ENCODE results near the gene CIB2. TPM values are rescaled to one million over a fixed set of nuclear protein-coding genes. Genes with fewer than 3 reads are reported as not detected.

CIB2 gene
- total and polyA plus RNA-seq, 4 donors: 6.3 to 9.1 (median 7.7) TPM

DNA sequence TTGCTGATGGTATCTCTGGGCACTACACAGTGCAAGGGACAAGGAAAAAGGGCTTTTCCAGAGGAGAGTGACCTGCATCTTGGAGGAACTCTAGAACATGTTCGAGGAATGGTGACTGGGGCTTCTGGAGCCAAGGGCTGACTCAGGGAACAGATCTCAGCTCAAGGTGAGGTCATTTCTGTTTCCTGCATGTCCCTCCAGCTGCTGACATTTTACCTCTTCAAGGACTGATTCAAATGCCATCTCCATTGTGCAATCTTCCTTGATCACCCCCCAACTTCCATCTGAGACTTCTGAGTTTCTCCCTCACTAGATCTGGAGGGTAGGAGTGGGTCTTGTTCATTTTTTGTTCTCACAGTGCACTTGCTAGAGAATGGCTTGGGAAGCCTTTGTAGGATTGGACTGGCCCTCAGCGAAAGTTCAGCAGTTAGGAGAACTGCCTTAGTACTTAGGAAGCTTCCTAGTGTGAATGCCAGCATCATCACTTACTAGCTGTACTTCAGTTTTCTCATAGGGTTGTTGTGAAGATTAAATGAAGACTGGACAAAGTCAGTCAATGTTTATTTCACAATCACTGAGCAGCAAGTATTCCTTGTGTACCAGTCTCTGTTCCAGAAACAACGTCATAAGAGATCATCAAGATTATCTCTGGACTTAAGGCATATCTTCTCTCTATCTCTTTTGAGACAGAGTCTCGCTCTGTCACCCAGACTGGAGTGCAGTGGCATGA is 15.3 kb upstream of the CIB2 start:
- 91 to 96% methylated on average over 4 of the region's 4 CpGs for WGBS, 2 donors
- Histone ChIP-seq H3K4me3 (ENCODE audit: low read length in 2 of 2) (no peak overlapping the region), H3K9me3 (ENCODE audit: control insufficient read depth, low read length) (no peaks in the 10 kb centered on the region), H3K27me3 (ENCODE audit: control insufficient read depth in 1 of 2, insufficient read depth in 2 of 2, low read length in 1 of 2) (no peaks in the 10 kb centered on the region), H3K27ac (ENCODE audit: low read depth in 1 of 2, low read length in 2 of 2) (no peak overlapping the region), H3K36me3 (ENCODE audit: control insufficient read depth in 1 of 2, insufficient read depth in 2 of 2, low read length in 1 of 2) (no peaks in the 10 kb centered on the region), H3K4me1 (ENCODE audit: control insufficient read depth in 1 of 2, insufficient read depth in 2 of 2, low read length in 2 of 2) (no peaks in the 10 kb centered on the region)
- intact Hi-C loops (cut with DNase I): no loop called here
- ATAC-seq (ENCODE audit: low FRiP score) (no peak), DNase-seq (no peak)

DNA sequence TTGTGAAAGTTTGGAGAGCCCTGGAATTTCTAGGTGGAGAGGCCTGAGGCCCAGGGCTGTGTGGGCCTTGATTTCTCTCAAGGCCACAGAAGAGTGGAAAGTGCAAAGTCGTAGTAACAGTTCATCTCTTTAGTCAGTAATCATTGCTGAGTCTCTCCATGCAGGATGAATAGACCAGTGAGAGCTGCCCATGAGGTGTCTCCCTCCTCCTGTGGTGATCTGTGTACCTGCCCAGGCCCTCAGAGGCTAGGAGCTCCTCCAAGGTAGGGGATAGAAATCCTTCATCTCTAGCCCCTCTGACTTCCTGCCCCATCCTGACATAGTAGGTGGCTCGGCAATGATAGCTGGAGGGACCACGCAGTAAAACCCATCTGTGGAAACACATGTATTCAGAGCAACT is 11.1 kb upstream of the CIB2 start:
- no peak for DNase-seq

GRCh38 chr15:78140292-78140691 is 9.0 kb upstream of the CIB2 start:
- H3K4me3 ChIP-seq (ENCODE audit: low read length in 2 of 2): no peak overlapping the region
- no peaks in the 10 kb centered on the region for H3K9me3 ChIP-seq (ENCODE audit: control insufficient read depth, low read length)
- H3K27ac ChIP-seq (ENCODE audit: low read depth in 1 of 2, low read length in 2 of 2): no peak overlapping the region
- DNase-seq (no peak), ATAC-seq (ENCODE audit: low FRiP score) (no peak)
- intact Hi-C loops (cut with DNase I): no loop called here
- no peaks in the 10 kb centered on the region for H3K27me3 ChIP-seq (ENCODE audit: control insufficient read depth in 1 of 2, insufficient read depth in 2 of 2, low read length in 1 of 2)
- H3K36me3 ChIP-seq (ENCODE audit: control insufficient read depth in 1 of 2, insufficient read depth in 2 of 2, low read length in 1 of 2): no peaks in the 10 kb centered on the region
- H3K4me1 ChIP-seq (ENCODE audit: control insufficient read depth in 1 of 2, insufficient read depth in 2 of 2, low read length in 2 of 2): no peaks in the 10 kb centered on the region

More for the DNA sequence above, 11.1 kb upstream of the CIB2 start:
- H3K4me3 ChIP-seq (ENCODE audit: low read length in 2 of 2): no peak overlapping the region
- ATAC-seq (ENCODE audit: low FRiP score): no peak
- H3K9me3 ChIP-seq (ENCODE audit: control insufficient read depth, low read length): no peaks in the 10 kb centered on the region
- no peaks in the 10 kb centered on the region for H3K4me1 ChIP-seq (ENCODE audit: control insufficient read depth in 1 of 2, insufficient read depth in 2 of 2, low read length in 2 of 2)
- no peaks in the 10 kb centered on the region for H3K27me3 ChIP-seq (ENCODE audit: control insufficient read depth in 1 of 2, insufficient read depth in 2 of 2, low read length in 1 of 2)
- intact Hi-C loops (cut with DNase I): no loop called here
- WGBS, 2 donors: 92 to 95% methylated on average over 3 of the region's 3 CpGs
- H3K27ac ChIP-seq (ENCODE audit: low read depth in 1 of 2, low read length in 2 of 2): no peak overlapping the region
- H3K36me3 ChIP-seq (ENCODE audit: control insufficient read depth in 1 of 2, insufficient read depth in 2 of 2, low read length in 1 of 2): no peaks in the 10 kb centered on the region

- no peak for ATAC-seq (ENCODE audit: low FRiP score)
- H3K27me3 ChIP-seq (ENCODE audit: control insufficient read depth in 1 of 2, insufficient read depth in 2 of 2, low read length in 1 of 2): no peaks in the 10 kb centered on the region
- intact Hi-C loops (cut with DNase I): no loop called here
- H3K27ac ChIP-seq (ENCODE audit: low read depth in 1 of 2, low read length in 2 of 2): no peak overlapping the region
- no peaks in the 10 kb centered on the region for H3K4me1 ChIP-seq (ENCODE audit: control insufficient read depth in 1 of 2, insufficient read depth in 2 of 2, low read length in 2 of 2)
- no peaks in the 10 kb centered on the region for H3K9me3 ChIP-seq (ENCODE audit: control insufficient read depth, low read length)
- 93 to 94% methylated on average over 5 of the region's 5 CpGs for WGBS, 2 donors
- no peak overlapping the region for H3K4me3 ChIP-seq (ENCODE audit: low read length in 2 of 2)
- DNase-seq: no peak
- no peaks in the 10 kb centered on the region for H3K36me3 ChIP-seq (ENCODE audit: control insufficient read depth in 1 of 2, insufficient read depth in 2 of 2, low read length in 1 of 2)
Observed at GRCh38 chr15:78139578-78139977, 8.3 kb upstream of the CIB2 start.

GRCh38 chr15:78133801-78134200 is 2.6 kb upstream of the CIB2 start:
- Histone ChIP-seq H3K27me3 (ENCODE audit: control insufficient read depth in 1 of 2, insufficient read depth in 2 of 2, low read length in 1 of 2) (no peaks in the 10 kb centered on the region), H3K4me3 (ENCODE audit: low read length in 2 of 2) (no peak overlapping the region), H3K9me3 (ENCODE audit: control insufficient read depth, low read length) (no peaks in the 10 kb centered on the region), H3K27ac (ENCODE audit: low read depth in 1 of 2, low read length in 2 of 2) (no peak overlapping the region), H3K4me1 (ENCODE audit: control insufficient read depth in 1 of 2, insufficient read depth in 2 of 2, low read length in 2 of 2) (no peaks in the 10 kb centered on the region), H3K36me3 (ENCODE audit: control insufficient read depth in 1 of 2, insufficient read depth in 2 of 2, low read length in 1 of 2) (no peaks in the 10 kb centered on the region)
- no peak for DNase-seq
- no peak for ATAC-seq (ENCODE audit: low FRiP score)
- intact Hi-C loops (cut with DNase I): loop anchor here in 1 of 2 donors (5.0 kb wide), 1 partner anchor 64 kb away; no protein-coding TSS in a partner anchor
- 93 to 97% methylated on average over 2 of the region's 2 CpGs for WGBS, 2 donors

DNA sequence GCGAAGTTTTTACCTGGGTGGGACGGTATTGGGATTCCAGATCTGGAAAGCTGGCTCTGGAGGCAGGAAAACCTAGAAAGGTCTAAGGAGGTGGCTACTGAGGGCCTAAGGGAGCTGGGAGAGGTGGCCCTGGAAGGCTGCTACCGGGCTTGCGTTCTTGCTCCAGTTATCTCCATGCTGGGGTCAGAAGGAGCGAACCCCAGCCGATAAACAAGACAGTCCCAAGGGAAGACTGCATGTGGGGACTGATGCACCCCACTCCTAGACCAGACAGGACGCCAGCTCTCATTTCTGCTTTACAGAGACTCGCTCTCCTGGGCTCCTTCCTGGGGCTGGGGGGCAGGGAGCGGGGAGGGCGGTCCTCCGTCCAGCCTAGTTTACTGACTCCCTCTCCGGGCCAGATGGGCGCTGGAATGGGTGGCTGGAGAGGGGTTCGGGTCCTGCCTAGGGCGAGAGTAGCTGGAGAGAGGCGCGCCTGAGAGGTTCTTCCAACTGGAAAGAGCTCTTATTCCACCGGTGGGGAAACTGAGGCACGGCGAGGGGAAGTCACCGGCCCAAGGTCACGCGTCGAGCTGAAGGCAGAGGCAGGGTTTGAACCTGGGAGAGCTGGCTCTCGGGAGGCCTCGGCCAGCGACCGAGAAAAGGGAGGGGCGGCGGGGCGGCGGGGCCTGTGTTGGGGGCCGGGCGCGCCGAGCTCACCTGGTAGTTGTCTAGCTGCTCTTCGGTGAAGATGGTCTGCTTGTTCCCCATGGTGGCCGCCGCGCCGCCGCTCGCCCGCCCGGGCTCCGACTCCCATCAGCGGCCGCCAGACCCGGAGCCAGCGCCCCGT is 565 bp downstream of the CIB2 start:
- no peak overlapping the region for H3K27ac ChIP-seq (ENCODE audit: low read depth in 1 of 2, low read length in 2 of 2)
- DNase-seq: no peak

DNA sequence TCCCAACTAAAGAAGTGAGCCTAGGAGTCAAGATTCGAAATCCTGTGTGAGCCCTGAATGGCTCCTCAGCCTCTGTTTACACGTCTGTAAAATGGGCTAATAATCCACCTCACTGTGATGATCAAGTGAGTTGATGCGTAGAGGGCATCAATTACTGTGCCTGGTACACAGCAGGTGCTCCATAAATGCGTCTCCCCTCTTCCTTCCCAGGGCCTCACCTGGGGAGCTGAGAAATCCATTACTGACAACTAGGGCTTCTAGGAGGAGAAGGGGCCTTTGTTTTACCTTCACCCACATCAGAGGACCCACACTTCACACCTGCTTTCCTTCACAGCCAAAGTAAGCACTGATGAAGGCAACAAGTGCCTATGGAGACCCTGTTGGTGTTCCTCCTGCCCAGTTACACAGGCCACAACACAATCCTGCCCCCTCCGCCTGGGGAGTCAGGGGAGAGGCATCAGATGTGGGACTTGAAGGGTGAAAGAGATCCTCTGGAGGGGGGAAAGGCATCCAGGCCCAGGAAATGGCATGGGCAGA is 1.4 kb downstream of the CIB2 start:
- ATAC-seq (ENCODE audit: low FRiP score) (no peak), DNase-seq (no peak)
- intact Hi-C loops (cut with DNase I): loop anchor here in 1 of 2 donors (2.0 to 5.0 kb wide), 2 partner anchors 19 to 67 kb away; partner anchors contain the start of gene IDH3A
- no peaks in the 10 kb centered on the region for H3K27me3 ChIP-seq (ENCODE audit: control insufficient read depth in 1 of 2, insufficient read depth in 2 of 2, low read length in 1 of 2)
- H3K27ac ChIP-seq (ENCODE audit: low read depth in 1 of 2, low read length in 2 of 2): no peak overlapping the region
- no peaks in the 10 kb centered on the region for H3K36me3 ChIP-seq (ENCODE audit: control insufficient read depth in 1 of 2, insufficient read depth in 2 of 2, low read length in 1 of 2)
- H3K4me3 ChIP-seq (ENCODE audit: low read length in 2 of 2): no peak overlapping the region
- no peaks in the 10 kb centered on the region for H3K9me3 ChIP-seq (ENCODE audit: control insufficient read depth, low read length)
- no peaks in the 10 kb centered on the region for H3K4me1 ChIP-seq (ENCODE audit: control insufficient read depth in 1 of 2, insufficient read depth in 2 of 2, low read length in 2 of 2)
- WGBS, 2 donors: 94 to 95% methylated on average over 5 of the region's 5 CpGs

More for the DNA sequence above, 565 bp downstream of the CIB2 start:
- no peak for ATAC-seq (ENCODE audit: low FRiP score)
- Histone ChIP-seq H3K36me3 (ENCODE audit: control insufficient read depth in 1 of 2, insufficient read depth in 2 of 2, low read length in 1 of 2) (no peaks in the 10 kb centered on the region), H3K4me3 (ENCODE audit: low read length in 2 of 2) (peak overlapping the region; percentile 49 to 60), H3K4me1 (ENCODE audit: control insufficient read depth in 1 of 2, insufficient read depth in 2 of 2, low read length in 2 of 2) (no peaks in the 10 kb centered on the region), H3K9me3 (ENCODE audit: control insufficient read depth, low read length) (no peaks in the 10 kb centered on the region), H3K27me3 (ENCODE audit: control insufficient read depth in 1 of 2, insufficient read depth in 2 of 2, low read length in 1 of 2) (no peaks in the 10 kb centered on the region)
- 33 to 45% methylated on average over 34 to 51 of the region's 51 CpGs for whole genome bisulfite sequencing, 2 donors
- intact Hi-C loops (cut with DNase I): loop anchor here in 1 of 2 donors (2.0 to 5.0 kb wide), 2 partner anchors 18 to 67 kb away; partner anchors contain the start of gene IDH3A

DNA sequence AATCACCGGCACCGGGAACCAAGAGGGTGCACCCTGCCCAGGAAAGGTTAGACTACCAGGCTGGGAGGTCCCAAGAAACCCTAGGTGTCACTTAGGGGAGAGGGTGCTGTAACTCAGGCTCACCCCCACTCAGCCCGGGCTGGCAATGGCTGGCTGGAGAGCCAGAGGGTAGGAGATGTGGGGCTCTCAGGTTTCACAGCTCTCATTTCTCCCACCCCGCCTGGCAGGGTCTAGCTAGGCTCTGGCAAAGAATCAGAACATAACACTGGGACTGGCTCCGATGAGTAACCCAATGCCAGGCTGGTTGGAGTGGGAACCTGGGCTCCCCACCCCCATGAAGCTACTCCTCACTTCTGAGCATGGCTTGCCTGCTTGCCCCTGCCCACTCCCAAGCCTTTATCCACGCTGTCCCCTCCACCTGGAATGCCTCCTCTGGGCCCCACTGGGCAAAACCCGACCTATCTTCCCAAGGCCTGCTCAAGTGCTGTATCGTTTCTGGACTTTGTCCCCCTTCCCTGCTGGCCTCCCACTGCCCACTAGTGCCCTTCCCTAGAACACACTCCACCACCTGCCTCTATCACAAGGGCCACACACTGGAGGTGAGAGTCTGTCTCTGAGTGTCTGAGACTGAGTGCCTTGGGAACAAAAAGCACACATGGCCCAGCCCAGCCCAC is 2.0 kb downstream of the CIB2 start:
- Histone ChIP-seq H3K4me1 (ENCODE audit: control insufficient read depth in 1 of 2, insufficient read depth in 2 of 2, low read length in 2 of 2) (no peaks in the 10 kb centered on the region), H3K36me3 (ENCODE audit: control insufficient read depth in 1 of 2, insufficient read depth in 2 of 2, low read length in 1 of 2) (no peaks in the 10 kb centered on the region), H3K27ac (ENCODE audit: low read depth in 1 of 2, low read length in 2 of 2) (no peak overlapping the region), H3K9me3 (ENCODE audit: control insufficient read depth, low read length) (no peaks in the 10 kb centered on the region), H3K4me3 (ENCODE audit: low read length in 2 of 2) (no peak overlapping the region), H3K27me3 (ENCODE audit: control insufficient read depth in 1 of 2, insufficient read depth in 2 of 2, low read length in 1 of 2) (no peaks in the 10 kb centered on the region)
- ATAC-seq (ENCODE audit: low FRiP score) (no peak), DNase-seq (no peak)
- intact Hi-C loops (cut with DNase I): no loop called here
- WGBS, 2 donors: 50 to 57% methylated on average over 8 of the region's 8 CpGs

All from aorta (tissue), 5 donors.